HEK293 (cell line): Measurements from ENCODE around the gene CENPX.
A peak's percentile ranks its signal among the peaks of the same experiment; 100 is the strongest.

Experiments
- AEBP2 ChIP-seq: fragments of 450-650 bp; formaldehyde crosslinking; IDR thresholded peaks from 2 replicates; pipeline ENCODE4 v1.5.1; 2016; ENCODE audit warnings: missing biosample characterization, missing genetic modification characterization, borderline replicate concordance
- HOXA7 ChIP-seq: sonication (generic); formaldehyde crosslinking; IDR thresholded peaks from 2 replicates; pipeline ENCODE4 v1.8.1; 2022; ENCODE audit warnings: missing genetic modification reagents, borderline replicate concordance
- KLF16 ChIP-seq: fragments of 450-650 bp; formaldehyde crosslinking; IDR thresholded peaks from 2 replicates; pipeline ENCODE4 v1.5.1; 2017; ENCODE audit warnings: missing biosample characterization, missing genetic modification characterization
- OSR2 ChIP-seq: fragments of 450-650 bp; formaldehyde crosslinking; IDR thresholded peaks from 2 replicates; pipeline ENCODE4 v1.5.1; 2016; ENCODE audit warnings: missing biosample characterization, missing genetic modification characterization
- REST ChIP-seq: fragments of 450-650 bp; formaldehyde crosslinking; IDR thresholded peaks from 2 replicates; pipeline ENCODE4 v1.5.1; 2016; ENCODE audit warnings: missing biosample characterization, missing genetic modification characterization
- SCRT2 ChIP-seq: fragments of 450-650 bp; formaldehyde crosslinking; IDR thresholded peaks from 2 replicates; pipeline ENCODE4 v1.5.1; 2016; ENCODE audit warnings: missing biosample characterization, missing genetic modification characterization
- ZBTB20 ChIP-seq: fragments of 450-650 bp; formaldehyde crosslinking; IDR thresholded peaks from 2 replicates; pipeline ENCODE4 v1.5.1; 2016; ENCODE audit warnings: missing biosample characterization, missing genetic modification characterization
- ZBTB49 ChIP-seq: fragments of 450-650 bp; formaldehyde crosslinking; IDR thresholded peaks from 2 replicates; pipeline ENCODE4 v1.5.1; 2016; ENCODE audit warnings: missing biosample characterization, missing genetic modification characterization, low read depth
- ZBTB6 ChIP-seq: fragments of 450-650 bp; formaldehyde crosslinking; IDR thresholded peaks from 2 replicates; pipeline ENCODE4 v1.5.1; 2017; ENCODE audit warnings: missing biosample characterization, missing genetic modification characterization
- ZEB2 ChIP-seq: fragments of 450-650 bp; formaldehyde crosslinking; IDR thresholded peaks from 2 replicates; pipeline ENCODE4 v1.5.1; 2016; ENCODE audit warnings: missing biosample characterization, missing genetic modification characterization
- ZNF157 ChIP-seq: fragments of 450-650 bp; formaldehyde crosslinking; IDR thresholded peaks from 2 replicates; pipeline ENCODE4 v1.5.1; 2016; ENCODE audit warnings: missing biosample characterization, missing genetic modification characterization
- ZNF239 ChIP-seq: fragments of 450-650 bp; formaldehyde crosslinking; IDR thresholded peaks from 2 replicates; pipeline ENCODE4 v1.5.1; 2016; ENCODE audit warnings: missing biosample characterization, missing genetic modification characterization
- ZNF335 ChIP-seq: fragments of 450-650 bp; formaldehyde crosslinking; conservative IDR thresholded peaks from 2 replicates; pipeline ENCODE4 v1.5.1; 2016; ENCODE audit warnings: missing biosample characterization, missing genetic modification characterization
- ZNF394 ChIP-seq: fragments of 450-650 bp; formaldehyde crosslinking; IDR thresholded peaks from 2 replicates; pipeline ENCODE4 v1.5.1; 2016; ENCODE audit warnings: missing biosample characterization, missing genetic modification characterization, mild to moderate bottlenecking, moderate library complexity, borderline replicate concordance
- ZNF529 ChIP-seq: fragments of 450-650 bp; formaldehyde crosslinking; IDR thresholded peaks from 2 replicates; pipeline ENCODE4 v1.5.1; 2017; ENCODE audit warnings: missing genetic modification characterization, missing biosample characterization; ENCODE audit not compliant: insufficient replicate concordance
- ZNF544 ChIP-seq: fragments of 450-650 bp; formaldehyde crosslinking; IDR thresholded peaks from 2 replicates; pipeline ENCODE4 v1.5.0; 2017; ENCODE audit warnings: missing biosample characterization, missing genetic modification characterization
- ZNF548 ChIP-seq: fragments of 450-650 bp; formaldehyde crosslinking; IDR thresholded peaks from 2 replicates; pipeline ENCODE4 v1.5.1; 2016; ENCODE audit warnings: missing biosample characterization, missing genetic modification characterization
- ZNF558 ChIP-seq: fragments of 450-650 bp; formaldehyde crosslinking; IDR thresholded peaks from 2 replicates; pipeline ENCODE4 v1.5.1; 2016; ENCODE audit warnings: missing biosample characterization, missing genetic modification characterization
- ZNF624 ChIP-seq: fragments of 450-650 bp; formaldehyde crosslinking; IDR thresholded peaks from 2 replicates; pipeline ENCODE4 v1.5.1; 2017; ENCODE audit warnings: missing biosample characterization, missing genetic modification characterization
- TF ChIP-seq, protein P1 (sequence below): fragments of 450-650 bp; formaldehyde crosslinking; IDR thresholded peaks from 2 replicates; pipeline ENCODE4 v1.5.1; 2016; ENCODE audit warnings: missing biosample characterization, missing genetic modification characterization
- TF ChIP-seq, protein P2 (sequence below): fragments of 450-650 bp; IDR thresholded peaks from 2 replicates; pipeline ENCODE4 v1.5.1; 2018; ENCODE audit warnings: missing biosample characterization, missing genetic modification characterization
- TF ChIP-seq, protein P3 (sequence below): fragments of 450-650 bp; formaldehyde crosslinking; IDR thresholded peaks from 2 replicates; pipeline ENCODE4 v1.5.1; 2017; ENCODE audit warnings: missing biosample characterization, missing genetic modification characterization

The CENPX gene

DNA sequence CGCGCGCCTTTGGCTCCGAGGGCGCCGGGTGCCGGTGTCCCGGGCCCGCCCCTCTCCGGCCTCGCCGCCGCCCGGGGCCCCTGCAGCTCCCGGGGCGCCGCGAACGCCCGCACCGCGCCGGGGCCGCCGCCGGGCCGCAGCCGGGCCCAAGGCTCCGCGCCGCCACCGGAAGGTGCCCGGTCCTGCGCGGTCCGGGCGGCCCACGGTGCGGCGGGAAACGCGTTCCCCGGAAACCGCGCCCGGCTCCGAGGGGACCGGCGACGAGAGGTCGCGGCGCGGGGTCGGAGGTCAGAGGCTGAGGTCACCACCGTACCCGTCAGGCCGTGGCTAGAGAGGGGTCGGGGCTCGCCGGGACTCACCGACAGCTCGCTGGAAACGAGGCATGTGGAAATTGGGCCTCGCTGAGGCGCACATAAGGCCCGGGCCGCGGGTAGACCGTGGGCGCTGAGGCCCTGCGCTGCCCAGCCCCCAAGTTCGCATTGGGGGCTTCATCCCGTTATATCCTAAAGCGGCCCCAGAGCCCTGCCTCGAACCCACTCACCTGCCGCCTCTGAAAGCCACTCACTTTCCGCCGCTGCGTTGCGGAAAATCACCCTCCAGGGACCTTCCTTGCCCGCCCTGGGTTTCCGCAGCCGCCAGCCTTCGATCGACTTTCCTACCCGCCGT lies 43.1 kb upstream of the CENPX start, which contains the start of gene DUS1L (continued):
- TF ChIP-seq, protein P1, sequence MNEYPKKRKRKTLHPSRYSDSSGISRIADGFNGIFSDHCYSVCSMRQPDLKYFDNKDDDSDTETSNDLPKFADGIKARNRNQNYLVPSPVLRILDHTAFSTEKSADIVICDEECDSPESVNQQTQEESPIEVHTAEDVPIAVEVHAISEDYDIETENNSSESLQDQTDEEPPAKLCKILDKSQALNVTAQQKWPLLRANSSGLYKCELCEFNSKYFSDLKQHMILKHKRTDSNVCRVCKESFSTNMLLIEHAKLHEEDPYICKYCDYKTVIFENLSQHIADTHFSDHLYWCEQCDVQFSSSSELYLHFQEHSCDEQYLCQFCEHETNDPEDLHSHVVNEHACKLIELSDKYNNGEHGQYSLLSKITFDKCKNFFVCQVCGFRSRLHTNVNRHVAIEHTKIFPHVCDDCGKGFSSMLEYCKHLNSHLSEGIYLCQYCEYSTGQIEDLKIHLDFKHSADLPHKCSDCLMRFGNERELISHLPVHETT (tag by site-specific recombination), result peak; percentile 84
- peak; percentile 91 for TF ChIP-seq KLF16 (tag by site-specific recombination)
- no peak for TF ChIP-seq HOXA7
- no peak for TF ChIP-seq ZNF548
- TF ChIP-seq ZNF157 (tag by site-specific recombination), result no peak
- no peak for TF ChIP-seq ZNF558 (tag by site-specific recombination)
- peak; percentile 69 for TF ChIP-seq ZBTB6 (tag by site-specific recombination)
- TF ChIP-seq ZNF394 (tag by site-specific recombination), result peak; percentile 58; the same call in 1 of the 2 replicates
- TF ChIP-seq ZBTB49 (tag by site-specific recombination), result no peak
- peak; percentile 76 for TF ChIP-seq ZEB2 (tag by site-specific recombination)
- TF ChIP-seq ZNF335 (tag by site-specific recombination), result peak; percentile 48
- TF ChIP-seq ZNF624 (tag by site-specific recombination), result no peak
- peak; percentile 26; the same call in 1 of the 2 replicates for TF ChIP-seq OSR2 (tag by site-specific recombination)
- TF ChIP-seq, protein P2, sequence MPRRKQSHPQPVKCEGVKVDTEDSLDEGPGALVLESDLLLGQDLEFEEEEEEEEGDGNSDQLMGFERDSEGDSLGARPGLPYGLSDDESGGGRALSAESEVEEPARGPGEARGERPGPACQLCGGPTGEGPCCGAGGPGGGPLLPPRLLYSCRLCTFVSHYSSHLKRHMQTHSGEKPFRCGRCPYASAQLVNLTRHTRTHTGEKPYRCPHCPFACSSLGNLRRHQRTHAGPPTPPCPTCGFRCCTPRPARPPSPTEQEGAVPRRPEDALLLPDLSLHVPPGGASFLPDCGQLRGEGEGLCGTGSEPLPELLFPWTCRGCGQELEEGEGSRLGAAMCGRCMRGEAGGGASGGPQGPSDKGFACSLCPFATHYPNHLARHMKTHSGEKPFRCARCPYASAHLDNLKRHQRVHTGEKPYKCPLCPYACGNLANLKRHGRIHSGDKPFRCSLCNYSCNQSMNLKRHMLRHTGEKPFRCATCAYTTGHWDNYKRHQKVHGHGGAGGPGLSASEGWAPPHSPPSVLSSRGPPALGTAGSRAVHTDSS (tag by site-specific recombination), result no peak; the same call in 1 of the 2 replicates
- TF ChIP-seq REST, result no peak
- no peak for TF ChIP-seq SCRT2 (tag by site-specific recombination)
- TF ChIP-seq ZNF544 (tag by site-specific recombination), result no peak
- TF ChIP-seq ZNF529 (tag by site-specific recombination), result no peak
- TF ChIP-seq AEBP2 (tag by site-specific recombination), result no peak
- no peak for TF ChIP-seq ZNF239 (tag by site-specific recombination)
- TF ChIP-seq ZBTB20 (tag by site-specific recombination), result peak; percentile 49; the same call in 1 of the 2 replicates
- TF ChIP-seq, protein P3, sequence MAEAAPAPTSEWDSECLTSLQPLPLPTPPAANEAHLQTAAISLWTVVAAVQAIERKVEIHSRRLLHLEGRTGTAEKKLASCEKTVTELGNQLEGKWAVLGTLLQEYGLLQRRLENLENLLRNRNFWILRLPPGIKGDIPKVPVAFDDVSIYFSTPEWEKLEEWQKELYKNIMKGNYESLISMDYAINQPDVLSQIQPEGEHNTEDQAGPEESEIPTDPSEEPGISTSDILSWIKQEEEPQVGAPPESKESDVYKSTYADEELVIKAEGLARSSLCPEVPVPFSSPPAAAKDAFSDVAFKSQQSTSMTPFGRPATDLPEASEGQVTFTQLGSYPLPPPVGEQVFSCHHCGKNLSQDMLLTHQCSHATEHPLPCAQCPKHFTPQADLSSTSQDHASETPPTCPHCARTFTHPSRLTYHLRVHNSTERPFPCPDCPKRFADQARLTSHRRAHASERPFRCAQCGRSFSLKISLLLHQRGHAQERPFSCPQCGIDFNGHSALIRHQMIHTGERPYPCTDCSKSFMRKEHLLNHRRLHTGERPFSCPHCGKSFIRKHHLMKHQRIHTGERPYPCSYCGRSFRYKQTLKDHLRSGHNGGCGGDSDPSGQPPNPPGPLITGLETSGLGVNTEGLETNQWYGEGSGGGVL (tag by site-specific recombination), result peak; percentile 38; the same call in 1 of the 2 replicates
- TF ChIP-seq, all 188 proteins: peak for 90
